HCT116 (cell line): ENCODE data around the gene GJC1. TPM values are rescaled to one million over a fixed set of nuclear protein-coding genes. Genes with fewer than 3 reads are reported as not detected.

Source experiments
- ATAC-seq: fragments of 200-7000 bp; cut with Tn5 transposase; 2 replicates; pipeline ENCODE4 v1.9.1; 2020; ENCODE audit warnings: mild to moderate bottlenecking, moderate library complexity
- BruUV-seq: library from RNA; stranded (reverse); fragments of 400-500 nt; replicated peaks from 2 replicates; lab custom pipeline; 2021; lab: Mats Ljungman, UMichigan
- CTCF ChIA-PET: fragments of 300-600 bp; sonication (Branson Sonifier 250); formaldehyde crosslinking; loops from one replicate; lab custom pipeline; 2021; ENCODE audit warnings: antibody characterized with exemption; lab: Charles Lee
- POLR2A ChIA-PET: fragments of 300-600, 350-600 bp; sonication (Branson Sonifier 250); formaldehyde crosslinking; loops from one replicate; lab custom pipeline; 2021; ENCODE audit warnings: antibody characterized with exemption; lab: Charles Lee
- RAD21 ChIA-PET, 2 experiments: fragments of 300-600 bp; sonication (Branson Sonifier 250); formaldehyde crosslinking; loops; one replicate each; lab custom pipeline; 2023; ENCODE audit warnings: low total read pairs in 2 of 2; ENCODE audit not compliant: uncharacterized antibody in 2 of 2, unreplicated experiment in 2 of 2, low non-redundant PET in 1 of 2; lab: Charles Lee
- DNase-seq: peaks from one replicate; pipeline ENCODE4 v3.0.0-alpha.2; 2010; ENCODE audit warnings: low read depth, low spot score
- H2AFZ ChIP-seq: fragments of 200-600 bp; shearing (Covaris generic), sonication (generic); 2 replicates; pipeline ENCODE4 v1.6.1; 2017; ENCODE audit warnings: low read depth, mixed run types, mixed read lengths, antibody characterized with exemption, low read length; ENCODE audit not compliant: poor library complexity, severe bottlenecking
- H3K27ac ChIP-seq: 2 replicates; pipeline ENCODE4 v1.5.1; 2012; ENCODE audit warnings: low read depth, low read length
- H3K27me3 ChIP-seq: fragments of 200-600 bp; sonication (generic); 2 replicates; pipeline ENCODE4 v1.6.1; 2016; ENCODE audit warnings: mixed run types, low read length, mixed read lengths; ENCODE audit not compliant: insufficient read depth
- H3K36me3 ChIP-seq, 2 experiments: fragments of 200-500 bp in 1 of 2; fragments of 200-600 bp in 1 of 2; sonication (Bioruptor generic) in 1 of 2; sonication (generic) in 1 of 2; 2 replicates each; pipeline versions ENCODE4 v1.5.1 to v1.6.1; 2014 to 2016; ENCODE audit warnings: low read length in 2 of 2, inconsistent platforms in 1 of 2, mixed read lengths in 1 of 2, mixed run types in 1 of 2; ENCODE audit not compliant: insufficient read depth in 2 of 2, control insufficient read depth in 1 of 2
- H3K4me1 ChIP-seq, 2 experiments: fragments of 200-600 bp in 1 of 2; sonication (generic) in 1 of 2; 2 replicates each; pipeline versions ENCODE4 v1.5.1 to v1.6.1; 2012 to 2017; ENCODE audit warnings: low read length in 2 of 2, inconsistent platforms in 1 of 2, mild to moderate bottlenecking in 1 of 2, mixed read lengths in 1 of 2, mixed run types in 1 of 2, moderate library complexity in 1 of 2; ENCODE audit not compliant: insufficient read depth in 2 of 2, control insufficient read depth in 1 of 2
- H3K4me2 ChIP-seq: fragments of 200-600 bp; sonication (generic); 2 replicates; pipeline ENCODE4 v1.6.1; 2017; ENCODE audit warnings: mixed run types, low read length, mixed read lengths
- H3K4me3 ChIP-seq, 2 experiments: fragments of 200-600 bp in 1 of 2; sonication (generic) in 1 of 2; replicated peaks in 1 of 2; 2 replicates each; pipeline ENCODE4 v1.5.1; 2011 to 2016; ENCODE audit warnings: low read length in 2 of 2, control low read depth in 1 of 2, low read depth in 1 of 2, mild to moderate bottlenecking in 1 of 2, mixed read lengths in 1 of 2, mixed run types in 1 of 2
- H3K79me2 ChIP-seq: fragments of 200-600 bp; sonication (generic); 2 replicates; pipeline ENCODE4 v1.6.1; 2017; ENCODE audit warnings: mild to moderate bottlenecking, mixed run types, low read length, moderate library complexity, mixed read lengths; ENCODE audit not compliant: insufficient read depth
- H3K9ac ChIP-seq: fragments of 200-600 bp; sonication (generic); 2 replicates; pipeline ENCODE4 v1.6.1; 2016; ENCODE audit warnings: low read length, mixed read lengths
- H3K9me2 ChIP-seq: fragments of 200-600 bp; sonication (generic), shearing (Covaris generic); 2 replicates; pipeline ENCODE4 v1.6.1; 2017; ENCODE audit warnings: mixed run types, mild to moderate bottlenecking, moderate library complexity; ENCODE audit not compliant: insufficient read depth
- H3K9me3 ChIP-seq, 2 experiments: fragments of 200-500 bp in 1 of 2; fragments of 200-600 bp in 1 of 2; sonication (Bioruptor generic) in 1 of 2; sonication (generic) in 1 of 2; 2 replicates each; pipeline ENCODE4 v1.6.1; 2014 to 2017; ENCODE audit warnings: low read length in 2 of 2, mixed read lengths in 2 of 2, inconsistent platforms in 1 of 2, low read depth in 1 of 2, mild to moderate bottlenecking in 1 of 2, mixed run types in 1 of 2, moderate library complexity in 1 of 2; ENCODE audit not compliant: control insufficient read depth in 1 of 2, insufficient read depth in 1 of 2
- H4K20me1 ChIP-seq: fragments of 200-600 bp; sonication (generic), shearing (Covaris generic); 2 replicates; pipeline ENCODE4 v1.6.1; 2017; ENCODE audit warnings: mixed run types, mild to moderate bottlenecking, moderate library complexity; ENCODE audit not compliant: insufficient read depth
- ATF3 ChIP-seq: IDR thresholded peaks from 2 replicates; pipeline ENCODE4 v1.6.1; 2012
- CBX3 ChIP-seq: IDR thresholded peaks from 2 replicates; pipeline ENCODE4 v1.6.1; 2012; ENCODE audit warnings: low read depth
- CEBPB ChIP-seq: IDR thresholded peaks from 2 replicates; pipeline ENCODE4 v1.6.1; 2012; ENCODE audit warnings: low read depth
- CTCF ChIP-seq, 3 experiments: fragments of 200-600 bp in 1 of 3; sonication (generic) in 1 of 3; IDR thresholded peaks in 2 of 3; conservative IDR thresholded peaks in 1 of 3; 2 replicates each; pipeline ENCODE4 v1.5.1; 2012 to 2017; ENCODE audit warnings: low read depth in 2 of 3, low read length in 2 of 3, antibody characterized with exemption in 1 of 3, borderline replicate concordance in 1 of 3, control low read depth in 1 of 3, mild to moderate bottlenecking in 1 of 3, mixed read lengths in 1 of 3, mixed run types in 1 of 3, moderate library complexity in 1 of 3; ENCODE audit not compliant: insufficient read depth in 1 of 3
- EGR1 ChIP-seq: IDR thresholded peaks from 2 replicates; pipeline ENCODE4 v1.6.1; 2012; ENCODE audit warnings: low read depth
- ELF1 ChIP-seq: IDR thresholded peaks from 2 replicates; pipeline ENCODE4 v1.6.1; 2012; ENCODE audit warnings: low read depth, borderline replicate concordance
- EZH2 ChIP-seq: fragments of 200-600 bp; sonication (generic); IDR thresholded peaks from 2 replicates; pipeline ENCODE4 v1.6.1; 2017; ENCODE audit warnings: antibody characterized with exemption, mixed run types
- EZH2phosphoT487 ChIP-seq: fragments of 200-600 bp; IDR thresholded peaks from 2 replicates; pipeline ENCODE4 v1.6.1; 2018; ENCODE audit warnings: antibody characterized with exemption, borderline replicate concordance
- JUND ChIP-seq: IDR thresholded peaks from 2 replicates; pipeline ENCODE4 v1.6.1; 2012
- MAX ChIP-seq: IDR thresholded peaks from 2 replicates; pipeline ENCODE4 v1.6.1; 2012
- POLR2A ChIP-seq: IDR thresholded peaks from 2 replicates; pipeline ENCODE4 v1.7.0; 2011; ENCODE audit warnings: borderline replicate concordance; ENCODE audit not compliant: insufficient read depth, insufficient read length; ENCODE audit errors: extremely low read depth
- RAD21 ChIP-seq: IDR thresholded peaks from 2 replicates; pipeline ENCODE4 v1.6.1; 2012; ENCODE audit warnings: low read depth, mild to moderate bottlenecking
- REST ChIP-seq: IDR thresholded peaks from 2 replicates; pipeline ENCODE4 v1.6.1; 2012; ENCODE audit warnings: low read depth
- SIN3A ChIP-seq: IDR thresholded peaks from 2 replicates; pipeline ENCODE4 v1.6.1; 2012; ENCODE audit warnings: low read depth
- SP1 ChIP-seq: IDR thresholded peaks from 2 replicates; pipeline ENCODE4 v1.6.1; 2012; ENCODE audit warnings: low read depth
- SRF ChIP-seq: IDR thresholded peaks from 2 replicates; pipeline ENCODE4 v1.6.1; 2012; ENCODE audit warnings: low read depth
- TCF7L2 ChIP-seq: IDR thresholded peaks from 2 replicates; pipeline ENCODE4 v1.7.0; 2011; ENCODE audit warnings: borderline replicate concordance, inconsistent platforms; ENCODE audit not compliant: insufficient read depth, insufficient read length; ENCODE audit errors: extremely low read depth
- YY1 ChIP-seq: IDR thresholded peaks from 2 replicates; pipeline ENCODE4 v1.6.1; 2011; ENCODE audit warnings: low read length, low read depth, moderate library complexity, mild to moderate bottlenecking; ENCODE audit not compliant: insufficient replicate concordance; ENCODE audit errors: extremely low read depth
- ZBTB33 ChIP-seq: IDR thresholded peaks from 2 replicates; pipeline ENCODE4 v1.6.1; 2011; ENCODE audit warnings: mild to moderate bottlenecking, low read length, moderate library complexity; ENCODE audit not compliant: insufficient replicate concordance; ENCODE audit errors: extremely low read depth
- ZFX ChIP-seq: fragments of 450-650 bp; IDR thresholded peaks from 2 replicates; pipeline ENCODE4 v1.6.1; 2017
- intact Hi-C: fragments of 100-400 bp; cut with micrococcal nuclease; formaldehyde crosslinking; loops from 2 replicates; pipeline ENCODE4 v1.10.0; 2022
- total RNA-seq: library from RNA; stranded (reverse); gene quantifications from one replicate; pipeline ENCODE4 v1.2.1, GENCODE V29; 2021; ENCODE audit not compliant: unreplicated experiment

The GJC1 gene
- total RNA-seq, 1 experiment from 2014 or later: 62.4 TPM

- Histone ChIP-seq H3K79me2 (peaks cover 19% of the 10 kb centered on the region), H3K36me3 (peaks cover 1 to 12% of the 10 kb centered on the region in 2 experiments; a peak in 2 of 4 replicates), H3K4me3 (peak overlapping the region in 1 of 2 experiments; percentile 26; a peak in 1 of 4 replicates), H3K27ac (peak overlapping the region; percentile 61), H3K9me2 (no peaks in the 10 kb centered on the region), H3K4me2 (peak overlapping the region; percentile 65), H4K20me1 (no peaks in the 10 kb centered on the region), H3K27me3 (no peaks in the 10 kb centered on the region), H3K9me3 (no peaks in the 10 kb centered on the region), H3K4me1 (peaks cover 15 to 57% of the 10 kb centered on the region in 2 experiments), H2AFZ (no peak overlapping the region), H3K9ac (peak overlapping the region; percentile 51)
- POLR2A ChIA-PET: interaction anchor here (1.2 to 1.4 kb wide), 2 partner anchors 25 to 354 kb away, joined by 4 read pairs; no protein-coding TSS in a partner anchor
- no peak for DNase-seq
- intact Hi-C loops: no loop called here
- RAD21 ChIA-PET: no interaction called here
- ATAC-seq: peak; percentile 37
- CTCF ChIA-PET: interaction anchor here (3.7 kb wide), 1 partner anchor 15 kb away, joined by 12 read pairs; no protein-coding TSS in a partner anchor
- TF ChIP-seq EZH2 (no peak), CEBPB (no peak), SRF (no peak), CTCF (IDR thresholded peaks at IDR 0.05 in 2 of 3, conservative IDR thresholded peaks at IDR 0.05 in 1 of 3; ENCODE audit: borderline replicate concordance in 1 of 3, insufficient read depth in 1 of 3, low read depth in 2 of 3, low read length in 2 of 3) (no peak), SIN3A (no peak), CBX3 (no peak), POLR2A (no peak), SP1 (no peak), JUND (no peak), MAX (no peak), RAD21 (no peak), ATF3 (no peak), ZFX (no peak), ELF1 (no peak), REST (no peak), ZBTB33 (no peak), EGR1 (no peak), EZH2phosphoT487 (no peak), TCF7L2 (no peak), YY1 (no peak)
- BruUV-seq: no TSS peak
Measured at GRCh38 chr17:44795421-44795820, 34.7 kb downstream of the GJC1 start.
